Pancreas (tissue), 10 donors: ENCODE measurements around the gene PGM5. TPM values are rescaled to one million over a fixed set of nuclear protein-coding genes. Genes with fewer than 3 reads are reported as not detected.

ENCODE experiments used
- ATAC-seq, 4 donors: fragments of 200-7000 bp; cut with Tn5 transposase; one replicate each; pipeline versions ENCODE4 v1.8.0 to v1.9.1; 2020; ENCODE audit warnings: mild to moderate bottlenecking in 4 of 4, moderate library complexity in 4 of 4
- DNase-seq, 6 donors: peaks; one replicate each; pipeline ENCODE4 v3.0.0-alpha.2; 2020
- FAIRE-seq: peaks from 2 replicates; lab custom pipeline; 2012; peaks lifted over from hg19 to GRCh38; lab: Jason Lieb, UNC
- H3K27ac ChIP-seq, 4 donors: fragments of 200-600 bp; sonication (generic); 1 replicate in 3 of 4; 2 replicates in 1 of 4; pipeline versions ENCODE4 v1.5.0 to v1.8.0; 2020
- H3K27me3 ChIP-seq, 4 donors: fragments of 200-600 bp; one replicate each; pipeline ENCODE4 v1.8.0; 2021
- H3K36me3 ChIP-seq, 3 donors: fragments of 200-600 bp; sonication (generic) in 1 of 3; one replicate each; pipeline versions ENCODE4 v1.5.0 to v1.8.0; 2020 to 2021
- H3K4me1 ChIP-seq, 3 donors: fragments of 200-600 bp; one replicate each; pipeline ENCODE4 v1.8.0; 2021
- H3K4me3 ChIP-seq, 4 donors: fragments of 200-600 bp; sonication (generic) in 2 of 4; one replicate each; pipeline versions ENCODE4 v1.5.0 to v1.8.0; 2020 to 2021
- H3K9me3 ChIP-seq, 4 donors: fragments of 200-600 bp; one replicate each; pipeline ENCODE4 v1.8.0; 2021
- CTCF ChIP-seq, 4 donors: fragments of 200-600 bp; sonication (generic) in 3 of 4; IDR thresholded peaks; one replicate each; pipeline versions ENCODE4 v1.5.0 to v1.8.0; 2021; ENCODE audit warnings: antibody characterized with exemption in 4 of 4
- WGBS, 2 donors: extraction: QIAGEN DNeasy Blood & Tissue Kit; methylation state at CpG; one replicate each; pipeline ENCODE4 v1.1.7; 2013; 5-methylcytosine and 5-hydroxymethylcytosine counted together
- intact Hi-C, 3 donors: fragments of 100-400 bp; cut with DNase I; formaldehyde crosslinking; loops; one replicate each; pipeline versions ENCODE4 v1.11.1 to v1.14.2; 2022
- polyA plus RNA-seq, 2 donors: library from polyadenylated mRNA; stranded (reverse); fragments of 200-250 nt; gene quantifications; one replicate each; pipeline ENCODE4 v1.2.3, GENCODE V29; 2013
- total RNA-seq, 6 donors: library from RNA; stranded (reverse); fragmentation: NEBNext Ultra II Directional in 4 of 6; extraction: Animal tissue kit (Norgen Biotek cat#: 25700) in 4 of 6; gene quantifications; one replicate each; pipeline versions ENCODE4 v1.2.1 to v1.2.4, GENCODE V29; 2021 to 2023
- donor health status: healthy with polysubstance abuse.
- donor health status: DM: no; HTN: no; CAD: no; lungs with moderate emphysema.
- donor health status: DM: no; HTN: no; CAD: no.
- donor health status: control.
- donor health status: control.
- donor health status: Bipolar disorder and iron deficiency.
- donor health status: DM: yes; HTN: yes; CAD: no.
- donor health status: DM: no; HTN: no; CAD: no.
- donor health status: DM: no; HTN: no; CAD: no.
- donor health status: DM: yes; HTN: yes; CAD: no.

The PGM5 gene
- total and polyA plus RNA-seq, 8 donors = 1.9 to 4.6 (median 2.3) TPM

GRCh38 chr9:68455451-68455850, 99.0 kb downstream of the PGM5 start:
- DNase-seq (no peak), FAIRE-seq (no peak), ATAC-seq (no peak)
- TF ChIP-seq CTCF (IDR thresholded peaks at IDR 0.05) = no peak
- Histone ChIP-seq H3K27ac (no peak overlapping the region), H3K27me3 (no peaks in the 10 kb centered on the region), H3K9me3 (no peaks in the 10 kb centered on the region), H3K4me3 (no peak overlapping the region), H3K36me3 (no peaks in the 10 kb centered on the region), H3K4me1 (no peaks in the 10 kb centered on the region)
- 69 to 82% methylated on average over 2 of the region's 2 CpGs for WGBS, 2 donors
- intact Hi-C loops = no loop called here

- H3K27me3 ChIP-seq = no peaks in the 10 kb centered on the region
- WGBS, 2 donors = 59 to 63% methylated on average over 1 of the region's 1 CpG
- ATAC-seq = no peak
- no peaks in the 10 kb centered on the region for H3K36me3 ChIP-seq
- intact Hi-C loops = no loop called here
- FAIRE-seq = no peak
- no peaks in the 10 kb centered on the region for H3K9me3 ChIP-seq
- DNase-seq = no peak
- H3K4me1 ChIP-seq = no peaks in the 10 kb centered on the region
- no peak overlapping the region for H3K4me3 ChIP-seq
- H3K27ac ChIP-seq = no peak overlapping the region
- no peak for TF ChIP-seq CTCF (IDR thresholded peaks at IDR 0.05)
These were observed 101.4 kb downstream of the PGM5 start for GRCh38 chr9:68457803-68458202.

- no peak for DNase-seq
- no peak overlapping the region for H3K4me3 ChIP-seq
- H3K27me3 ChIP-seq = no peaks in the 10 kb centered on the region
- H3K4me1 ChIP-seq = no peaks in the 10 kb centered on the region
- H3K36me3 ChIP-seq = no peaks in the 10 kb centered on the region
- H3K9me3 ChIP-seq = no peaks in the 10 kb centered on the region
- WGBS, 2 donors = 66 to 77% methylated on average over 1 of the region's 1 CpG
- FAIRE-seq = no peak
- no peak for ATAC-seq
- intact Hi-C loops = no loop called here
- TF ChIP-seq CTCF (IDR thresholded peaks at IDR 0.05) = no peak
- no peak overlapping the region for H3K27ac ChIP-seq
These were observed 102.5 kb downstream of the PGM5 start for GRCh38 chr9:68458918-68459317.

GRCh38 chr9:68462105-68462775, 105.8 kb downstream of the PGM5 start:
- H3K4me3 ChIP-seq = no peak overlapping the region
- FAIRE-seq (no peak), DNase-seq (no peak), ATAC-seq (no peak)
- no peak for TF ChIP-seq CTCF (IDR thresholded peaks at IDR 0.05)
- H3K4me1 ChIP-seq = no peaks in the 10 kb centered on the region
- H3K27me3 ChIP-seq = no peaks in the 10 kb centered on the region
- intact Hi-C loops = no loop called here
- no peaks in the 10 kb centered on the region for H3K9me3 ChIP-seq
- no peak overlapping the region for H3K27ac ChIP-seq
- 68 to 71% methylated on average over 7 of the region's 7 CpGs for WGBS, 2 donors
- H3K36me3 ChIP-seq = no peaks in the 10 kb centered on the region

GRCh38 chr9:68470067-68470466, 113.7 kb downstream of the PGM5 start:
- H3K36me3 ChIP-seq = no peaks in the 10 kb centered on the region
- no peaks in the 10 kb centered on the region for H3K9me3 ChIP-seq
- intact Hi-C loops = no loop called here
- DNase-seq (no peak), FAIRE-seq (peak; percentile 49), ATAC-seq (no peak)
- TF ChIP-seq CTCF (IDR thresholded peaks at IDR 0.05) = no peak
- no peak overlapping the region for H3K4me3 ChIP-seq
- no peak overlapping the region for H3K27ac ChIP-seq
- H3K27me3 ChIP-seq = no peaks in the 10 kb centered on the region
- H3K4me1 ChIP-seq = no peaks in the 10 kb centered on the region
